H1 (cell line): ENCODE data around the gene CHRNG. TPM values are rescaled to one million over a fixed set of nuclear protein-coding genes. Genes with fewer than 3 reads are reported as not detected.

ENCODE experiments used
- EP300 ChIP-seq, 2 experiments: IDR thresholded peaks; 1 replicate in 1 of 2; 2 replicates in 1 of 2; pipeline ENCODE4 v1.6.1; 2011 to 2012; ENCODE audit warnings: low read depth in 2 of 2, low read length in 2 of 2, mild to moderate bottlenecking in 2 of 2, borderline replicate concordance in 1 of 2, inconsistent platforms in 1 of 2, moderate library complexity in 1 of 2
- polyA plus RNA-seq, 7 experiments: library from polyadenylated mRNA; depleted of rRNA in 3 of 7; stranded (reverse) in 5 of 7; unstranded in 2 of 7; fragments of >200 nt in 5 of 7; fragments of 200-250 nt in 2 of 7; gene quantifications; 1 replicate in 5 of 7; 2 replicates in 1 of 7; 4 replicates in 1 of 7; pipeline versions ENCODE4 v1.2.1 to v1.2.3, GENCODE V29; 2011 to 2013; ENCODE audit warnings: missing spikeins in 2 of 7, mixed read lengths in 2 of 7
- total RNA-seq: library from RNA; stranded (reverse); fragmentation: NEBNext Ultra II Directional; extraction: Animal tissue kit (Norgen Biotek cat#: 25700); gene quantifications from 2 replicates; pipeline ENCODE4 v1.2.1, GENCODE V29; 2021

The CHRNG gene
- total and polyA plus RNA-seq, 2 of the 8 experiments (the other 6 are each of a cell fraction or from before 2014, with no cell fraction given), result 0.05 TPM; not detected in 1

DNA sequence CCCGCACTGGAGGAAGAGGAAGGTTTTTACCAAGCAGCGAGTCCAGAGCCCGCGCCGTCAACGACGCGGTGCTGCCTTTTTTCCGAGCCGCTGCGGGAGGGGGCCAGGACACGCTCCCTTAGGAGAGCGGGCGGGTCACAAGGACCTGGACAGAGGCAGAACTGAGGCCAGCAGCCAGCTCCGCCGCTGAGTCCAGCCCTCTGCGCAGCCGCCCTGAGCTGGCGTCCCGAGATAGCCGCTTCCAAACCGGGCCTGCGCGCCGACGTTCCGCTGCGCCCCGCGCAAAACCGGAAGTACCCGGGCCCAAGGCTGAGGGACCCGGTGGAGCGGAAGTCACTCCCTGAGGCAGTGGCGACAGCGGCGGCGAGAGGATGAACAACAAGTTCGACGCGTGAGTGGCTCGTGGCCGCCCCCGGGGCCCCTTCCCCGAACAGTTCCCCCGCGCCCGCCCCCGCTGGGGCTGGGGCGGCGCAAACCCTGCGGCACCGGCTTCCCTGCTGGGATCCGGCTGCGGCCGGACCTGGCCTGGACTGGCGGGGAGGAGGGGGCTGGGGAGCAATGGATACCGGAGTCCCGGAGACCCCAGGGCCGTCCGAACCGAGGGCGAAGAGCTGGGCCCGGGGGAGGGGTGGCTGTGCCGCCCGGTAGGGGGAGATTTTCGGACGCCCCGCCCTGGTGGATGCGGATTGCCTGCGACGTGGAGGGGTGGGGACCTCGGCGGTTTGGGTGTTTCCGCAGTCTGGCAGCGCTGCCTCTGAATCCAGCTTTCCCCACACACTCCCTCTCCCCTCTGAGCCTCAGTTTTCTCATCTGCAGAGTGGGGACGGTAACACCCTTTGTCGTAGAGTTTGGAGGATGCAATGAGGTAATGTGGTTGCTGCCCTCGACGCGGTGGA is 11.1 kb downstream of the CHRNG start, which contains the start of the genes EIF4E2 and TIGD1 (continued):
- no peak; a peak in 1 of 3 replicates for TF ChIP-seq EP300 (IDR thresholded peaks at IDR 0.05; ENCODE audit: borderline replicate concordance in 1 of 2, low read depth in 2 of 2, low read length in 2 of 2)
